Colon (tissue), 2 donors: ENCODE results near the gene RXRG.

ENCODE experiments used
- FAIRE-seq: peaks from 2 replicates; lab custom pipeline; 2012; peaks lifted over from hg19 to GRCh38; lab: Jason Lieb, UNC
- donor health status: control.
- donor health status: control.

Gene RXRG

DNA sequence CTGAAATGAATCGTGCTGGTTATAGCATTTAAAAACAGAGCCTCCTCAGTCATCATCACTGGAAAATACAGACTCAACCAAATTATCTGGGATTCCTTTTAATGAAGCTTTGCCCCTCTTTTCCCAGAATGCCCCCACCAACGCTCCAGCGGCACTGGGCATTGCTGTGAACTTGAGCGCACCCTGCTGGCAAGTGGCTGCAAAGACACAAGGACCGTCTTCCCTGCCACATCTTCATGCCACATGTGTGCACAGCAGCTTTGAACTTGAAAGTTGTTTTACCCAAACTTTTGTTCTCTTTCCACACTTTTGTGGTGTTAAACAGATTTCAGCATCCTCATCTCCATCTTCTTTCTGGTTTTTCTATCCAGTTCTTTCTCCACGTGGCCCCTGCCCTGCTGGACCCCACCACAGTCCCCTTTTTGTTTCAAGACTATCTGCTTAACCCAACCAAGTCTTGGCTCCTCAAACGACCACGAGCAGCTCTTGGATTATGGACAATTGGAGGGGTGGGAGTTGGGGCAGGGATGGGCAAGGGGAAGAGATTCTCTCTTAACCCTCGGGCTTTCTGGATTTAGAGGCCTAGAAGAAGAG, 75.6 kb downstream of the RXRG start:
- FAIRE-seq: no peak

GRCh38 chr1:165367375-165367993, 77.4 kb downstream of the RXRG start:
- no peak for FAIRE-seq

DNA sequence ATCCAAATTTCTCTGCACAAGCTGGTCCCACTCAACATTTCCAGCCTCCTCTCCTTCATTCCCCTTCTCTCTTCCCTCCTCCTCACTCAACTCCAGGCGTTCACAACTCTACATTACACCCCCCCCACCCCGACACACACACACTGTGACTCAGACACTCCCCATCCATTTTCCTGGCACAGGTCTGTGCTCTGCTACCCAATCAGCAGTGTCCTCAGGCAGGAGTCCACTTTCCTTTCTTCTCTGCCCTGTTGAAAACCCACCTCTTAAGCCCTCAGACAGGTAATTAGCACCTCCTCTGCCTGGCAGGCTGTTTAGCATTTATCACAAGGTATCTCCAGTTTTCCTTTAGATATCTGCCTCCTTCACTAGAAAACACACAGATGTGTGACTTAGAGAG, 79.6 kb downstream of the RXRG start:
- no peak for FAIRE-seq

GRCh38 chr1:165364568-165365133, 80.3 kb downstream of the RXRG start:
- FAIRE-seq: no peak

GRCh38 chr1:165356876-165357275, 88.0 kb downstream of the RXRG start:
- FAIRE-seq: no peak

DNA sequence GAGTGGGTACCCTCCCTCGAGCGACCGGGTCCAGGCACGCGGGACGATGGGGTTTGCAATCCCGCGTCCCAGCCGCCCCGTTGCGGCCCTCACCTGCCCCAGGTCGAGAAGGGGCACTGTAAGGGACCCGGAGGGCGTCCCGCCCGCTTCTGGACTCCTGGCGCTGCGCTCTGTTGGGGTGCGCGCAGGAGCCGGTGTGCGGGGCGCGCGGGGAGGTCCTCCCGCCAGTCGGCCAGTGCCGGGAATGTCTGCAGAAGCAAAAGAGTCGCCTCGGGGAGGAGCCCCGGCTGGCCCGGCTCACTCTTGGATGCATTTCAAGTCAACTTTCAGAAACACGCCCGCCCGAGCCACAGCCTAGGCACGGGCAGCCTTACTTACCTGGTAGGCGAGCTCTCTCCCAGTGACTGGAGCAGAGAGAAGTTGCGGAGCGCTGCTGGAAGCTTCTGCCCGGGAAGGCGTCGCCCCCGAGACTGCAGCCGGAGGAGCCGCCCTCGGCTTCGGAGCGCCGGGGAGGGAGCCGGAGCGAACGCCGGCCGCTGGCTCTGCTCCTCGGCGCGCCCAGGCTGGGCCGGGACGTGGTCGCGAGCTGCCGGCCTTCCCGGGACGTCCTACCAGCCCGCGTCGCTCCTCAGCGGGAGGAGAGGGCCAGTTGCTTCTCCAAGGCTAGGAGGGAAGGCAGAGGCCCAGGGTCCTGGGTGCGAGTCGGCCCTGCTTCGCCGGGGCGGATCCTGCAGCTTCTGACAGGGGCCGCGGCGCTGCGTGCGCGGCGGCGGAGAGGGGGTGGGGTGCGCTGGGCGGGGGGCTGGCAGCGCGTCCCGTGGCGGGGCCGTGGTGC, 88.7 kb downstream of the RXRG start, which contains the start of gene LMX1A:
Gene LMX1A, minus strand, starts transcription at position 739 of the 835 bp plus-strand sequence. CDS start 1,156 bp downstream, outside the sequence.
- FAIRE-seq: no peak

DNA sequence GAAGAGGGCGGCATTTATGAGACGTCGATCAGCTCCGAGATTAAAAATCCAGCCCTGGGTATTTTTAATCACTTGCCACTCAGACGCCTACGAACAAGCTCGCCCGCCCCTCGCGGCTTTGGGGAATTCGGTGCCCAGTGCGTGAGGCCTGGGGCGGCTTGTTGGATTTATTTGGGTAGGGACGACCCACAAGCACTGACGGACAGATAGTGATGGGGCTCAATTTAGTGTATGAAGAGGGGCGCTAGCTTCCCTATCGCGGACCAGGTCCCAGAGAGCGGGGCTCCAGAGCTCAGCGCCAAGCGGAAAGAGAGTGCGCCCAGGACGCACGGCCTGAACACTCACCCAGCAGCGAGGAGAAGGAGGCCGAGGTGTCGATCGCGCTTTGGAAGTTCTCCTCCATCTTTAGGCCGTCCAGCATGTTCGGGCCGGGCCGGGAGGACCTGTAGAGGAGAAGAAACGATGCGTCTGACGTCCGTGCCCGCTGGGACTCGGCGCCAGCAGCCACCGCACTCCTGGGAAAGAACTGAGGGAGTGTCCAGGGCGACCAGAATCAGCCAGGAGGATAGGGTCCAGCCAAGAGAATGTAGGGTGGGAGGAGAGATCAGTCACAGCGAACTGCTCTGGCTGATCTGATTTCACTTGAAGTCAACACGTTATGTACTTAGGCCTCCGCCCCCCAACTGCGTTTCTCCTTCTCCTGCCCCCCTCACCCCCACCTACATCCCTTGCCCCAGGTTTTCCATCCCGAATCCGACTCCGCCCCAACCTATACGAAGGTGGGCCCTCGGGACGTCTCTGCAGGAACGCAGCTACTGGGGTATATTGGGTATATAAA, 89.6 kb downstream of the RXRG start:
- no peak for FAIRE-seq

- no peak for FAIRE-seq
These were observed 90.2 kb downstream of the RXRG start for GRCh38 chr1:165354739-165355138.

- FAIRE-seq: no peak
These were observed 90.9 kb downstream of the RXRG start for GRCh38 chr1:165353731-165354671.

DNA sequence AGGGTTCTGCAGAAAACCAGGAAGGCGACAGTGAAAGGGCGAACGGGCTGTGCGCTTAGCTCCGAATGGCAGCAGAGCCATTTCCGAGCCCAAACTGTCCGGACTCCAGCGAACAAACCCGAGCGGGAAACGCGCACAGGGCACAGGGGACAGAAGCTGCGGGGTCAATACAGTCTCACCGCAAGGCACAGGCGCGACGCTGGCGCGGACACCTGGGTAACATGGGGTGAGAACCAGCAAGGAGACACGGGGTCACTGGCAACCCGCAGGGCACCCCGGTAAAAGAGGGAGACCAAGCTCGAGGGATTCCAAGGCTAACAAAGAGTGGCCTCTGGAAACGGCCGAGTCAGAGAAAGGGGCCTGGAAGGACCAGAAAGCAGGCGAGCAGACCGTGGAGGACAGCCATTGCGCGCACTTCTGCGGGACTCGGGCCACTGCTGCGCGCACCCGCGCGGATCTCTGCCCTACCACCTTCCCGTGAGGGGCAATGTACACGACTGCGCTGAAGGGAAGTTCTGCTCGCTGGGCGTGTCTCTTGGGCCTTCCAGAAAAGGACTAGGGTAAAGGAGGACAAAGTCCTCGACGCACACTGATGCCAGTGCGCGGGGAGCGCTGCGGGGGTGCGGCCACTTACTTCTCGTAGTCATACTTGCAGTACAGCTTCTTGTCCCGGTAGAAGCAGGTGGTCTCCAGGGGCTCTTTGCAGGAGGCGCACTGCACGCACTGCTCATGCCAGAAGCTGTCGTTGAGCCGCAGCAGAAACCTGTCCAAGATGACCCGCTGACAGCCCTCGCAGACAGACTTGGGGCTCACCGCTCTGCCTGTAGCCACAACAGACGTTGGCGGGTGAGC, 92.3 kb downstream of the RXRG start:
- no peak for FAIRE-seq

DNA sequence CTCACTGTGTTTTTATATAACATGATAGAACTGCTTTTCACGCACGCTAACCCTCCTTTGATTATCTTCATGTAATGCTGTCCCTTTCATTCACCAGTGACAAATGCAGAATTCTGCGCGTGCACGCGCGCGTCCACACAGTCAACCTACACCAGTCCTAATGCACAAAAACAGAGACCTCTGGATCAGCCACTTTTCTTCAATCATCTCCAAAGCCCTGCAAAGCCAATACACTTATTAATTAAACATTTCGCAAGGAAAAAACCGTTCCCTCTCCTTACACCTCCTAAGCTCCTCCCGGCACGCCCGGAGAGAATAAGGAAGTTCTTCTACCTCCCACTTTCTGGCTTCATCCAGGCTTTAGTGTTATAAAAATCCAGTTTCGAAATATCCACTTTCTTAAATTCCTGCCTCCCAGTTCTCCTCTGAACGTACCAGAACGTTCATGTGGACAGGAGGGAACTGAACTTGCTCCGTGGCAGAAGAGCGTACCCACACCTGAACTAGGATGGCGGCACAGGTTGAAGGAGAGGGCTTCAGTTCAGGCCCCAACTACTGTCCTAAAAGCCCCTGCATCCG, 93.0 kb downstream of the RXRG start:
- FAIRE-seq: no peak
